ENCODE measurements around the gene KLHL25. TPM values are rescaled to one million over a fixed set of nuclear protein-coding genes. Genes with fewer than 3 reads are reported as not detected.

KLHL25 gene
- total and polyA plus RNA-seq, 2 of the 8 experiments (the other 6 are each of a cell fraction or from before 2014, with no cell fraction given), result 16.5 to 22.0 TPM

GRCh38 chr15:85770096-85771041, 24.4 kb downstream of the KLHL25 start (continued):
- no peak for TF ChIP-seq GABPA (IDR thresholded peaks at IDR 0.05; ENCODE audit: borderline replicate concordance, insufficient read depth, low read length)
- no peak for TF ChIP-seq GTF2F1 (IDR thresholded peaks at IDR 0.05; ENCODE audit: borderline replicate concordance, low read depth, low read length)
- TF ChIP-seq TAF1 (IDR thresholded peaks at IDR 0.05; ENCODE audit: low read depth, low read length), result no peak
- TF ChIP-seq SRF (IDR thresholded peaks at IDR 0.05; ENCODE audit: low read depth, low read length), result no peak
- no peak for TF ChIP-seq CBX5 (IDR thresholded peaks at IDR 0.05; ENCODE audit: low read depth, low read length)
- TF ChIP-seq BCL11A (IDR thresholded peaks at IDR 0.05; ENCODE audit: low read depth in 2 of 2, low read length in 2 of 2), result no peak
- TF ChIP-seq NRF1 (IDR thresholded peaks at IDR 0.05; ENCODE audit: low read depth, low read length), result no peak
